Measurements from ENCODE around the gene NDUFAB1.
A peak's percentile ranks its signal among the peaks of the same experiment; 100 is the strongest.
"Not testable (repeated sequence)": the region's sequence is repeated elsewhere in the genome, so short reads cannot be mapped to it uniquely, and the experiment has no call there.

Gene NDUFAB1

DNA sequence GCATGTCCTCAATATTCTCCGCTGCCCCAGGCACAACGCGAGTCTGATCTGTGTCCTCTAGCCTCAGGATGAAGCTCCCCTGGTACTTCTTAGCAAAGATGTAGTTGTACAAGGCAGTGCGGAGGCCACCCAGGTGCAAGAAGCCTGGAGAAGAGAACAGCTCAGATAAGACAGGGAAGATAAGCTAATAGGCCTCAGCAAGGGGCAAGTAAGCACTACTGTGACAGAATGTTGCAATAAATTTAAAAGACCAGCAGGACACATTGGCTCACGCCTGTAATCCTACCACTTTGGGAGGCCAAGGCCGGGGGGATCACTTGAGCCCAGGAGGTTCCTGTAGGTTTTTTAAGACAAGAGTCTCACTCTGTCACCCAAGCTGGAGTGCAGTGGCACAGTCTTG lies 44.0 kb downstream of the NDUFAB1 start:
- Mint-ChIP-seq H3K4me1 (peaks cover 17% of the 10 kb centered on the region), H3K36me3 (ENCODE audit: low read depth) (peaks cover 32% of the 10 kb centered on the region), H3K27me3 (no peaks in the 10 kb centered on the region), H3K9me3 (no peaks in the 10 kb centered on the region), H3K27ac (no peak overlapping the region), H3K4me3 (no peak overlapping the region)
- no peak for ATAC-seq
- no peak for DNase-seq

DNA sequence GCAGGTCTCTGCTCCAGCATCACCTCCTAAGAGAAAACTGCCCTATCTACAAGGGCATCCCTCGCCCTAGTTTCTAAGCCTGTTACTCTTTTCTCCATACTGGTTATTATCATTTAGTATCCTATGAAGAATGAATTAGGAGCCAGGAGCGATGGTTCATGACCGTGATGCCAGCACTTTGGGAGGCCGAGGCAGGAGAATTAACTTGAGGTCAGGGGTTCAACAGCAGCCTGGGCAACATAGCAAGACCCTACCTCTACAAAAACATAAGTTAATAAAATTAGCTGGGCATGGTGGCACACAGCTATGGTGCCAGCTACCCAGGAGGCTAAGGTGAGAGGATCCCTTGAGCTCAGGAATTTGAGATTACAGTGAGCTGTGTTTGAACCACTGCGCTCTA lies 46.2 kb downstream of the NDUFAB1 start:
- no peak overlapping the region for H3K27ac Mint-ChIP-seq
- ATAC-seq (no peak), DNase-seq (no peak)
- H3K4me1 Mint-ChIP-seq = peaks cover 4% of the 10 kb centered on the region
- H3K9me3 Mint-ChIP-seq = no peaks in the 10 kb centered on the region
- H3K4me3 Mint-ChIP-seq = no peak overlapping the region
- peaks cover 34% of the 10 kb centered on the region for H3K36me3 Mint-ChIP-seq (ENCODE audit: low read depth)
- no peaks in the 10 kb centered on the region for H3K27me3 Mint-ChIP-seq

DNA sequence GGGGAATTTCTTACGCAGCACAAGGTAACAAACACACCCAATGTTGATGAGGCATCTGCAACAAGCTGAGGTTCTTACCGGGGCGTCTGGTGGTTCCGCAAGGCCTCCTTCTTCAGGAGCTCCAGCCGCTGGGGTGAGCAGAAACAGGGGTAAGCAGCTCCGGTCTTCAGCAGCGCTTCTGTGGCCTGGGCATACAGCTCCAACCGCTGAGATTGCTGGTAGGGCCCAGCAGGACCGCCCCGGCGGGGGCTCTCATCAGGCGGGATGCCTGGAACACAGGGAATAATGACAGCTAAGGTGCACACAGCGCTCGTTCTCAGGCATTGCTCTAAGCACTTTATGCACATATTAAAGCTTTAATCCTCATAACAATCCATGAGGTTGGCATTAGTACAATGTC lies 51.7 kb downstream of the NDUFAB1 start:
- no peak overlapping the region for H3K4me3 Mint-ChIP-seq
- no peaks in the 10 kb centered on the region for H3K9me3 Mint-ChIP-seq
- DNase-seq (no peak), ATAC-seq (no peak)
- peaks cover 4% of the 10 kb centered on the region for H3K4me1 Mint-ChIP-seq
- H3K27ac Mint-ChIP-seq = no peak overlapping the region
- H3K36me3 Mint-ChIP-seq (ENCODE audit: low read depth) = peaks cover 34% of the 10 kb centered on the region
- no peaks in the 10 kb centered on the region for H3K27me3 Mint-ChIP-seq

DNA sequence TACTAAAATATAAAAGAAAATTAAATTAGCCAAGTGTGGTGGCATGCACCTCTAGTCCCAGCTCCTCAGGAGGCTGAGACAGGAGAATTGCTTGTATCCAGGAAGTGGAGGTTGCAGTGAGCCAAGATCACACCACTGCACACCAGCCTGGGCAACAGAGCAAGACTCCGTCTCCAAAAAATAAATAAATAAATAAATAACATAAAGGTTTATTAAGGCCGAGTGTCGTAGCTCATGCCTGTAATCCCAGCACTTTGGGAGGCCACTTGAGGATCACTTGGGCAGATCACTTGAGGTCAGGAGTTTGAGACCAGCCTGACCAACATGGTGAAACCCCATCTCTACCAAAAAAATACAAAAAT lies 55.3 kb downstream of the NDUFAB1 start:
- not testable (repeated sequence) for H3K27me3 Mint-ChIP-seq, H3K4me3 Mint-ChIP-seq, ATAC-seq, DNase-seq, H3K27ac Mint-ChIP-seq, H3K9me3 Mint-ChIP-seq, H3K4me1 Mint-ChIP-seq
- H3K36me3 Mint-ChIP-seq (ENCODE audit: low read depth) = peaks cover 25% of the 10 kb centered on the region

DNA sequence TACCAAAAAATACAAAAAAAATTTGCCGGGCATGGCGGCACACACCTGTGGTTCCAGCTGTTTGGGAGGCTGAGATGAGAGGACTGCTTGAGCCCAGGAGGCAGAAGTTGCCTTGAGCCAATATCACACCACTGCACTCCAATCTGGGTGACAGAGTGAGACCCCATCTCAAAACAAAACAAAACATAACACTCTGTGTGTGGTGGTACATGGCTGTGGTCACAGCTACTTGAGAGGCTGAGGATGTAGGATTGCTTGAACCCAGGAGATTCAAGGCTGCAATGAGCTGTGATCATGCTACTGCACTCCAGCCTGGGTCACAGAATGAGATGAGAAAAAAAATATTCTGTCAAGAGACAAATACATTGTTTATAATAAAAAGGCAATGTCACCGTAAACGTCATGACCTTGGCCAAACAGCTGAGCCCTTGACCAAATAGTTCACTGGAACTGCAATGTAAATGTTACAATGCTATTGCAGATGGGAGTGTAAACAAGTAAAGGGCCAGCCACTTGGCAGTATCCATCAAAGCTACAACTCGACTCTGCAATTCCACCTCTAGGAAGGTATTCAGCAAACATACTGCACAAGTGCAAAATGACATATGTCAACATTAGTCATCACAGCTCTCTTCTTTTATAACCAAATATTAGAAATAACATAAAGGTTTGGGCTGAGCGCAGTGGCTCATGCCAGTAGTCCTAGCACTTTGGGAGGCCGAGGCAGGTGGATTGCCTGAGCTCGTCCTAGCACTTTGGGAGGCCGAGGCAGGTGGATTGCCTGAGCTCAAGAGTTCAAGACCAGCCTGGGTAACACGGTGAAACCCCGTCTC lies 55.9 kb downstream of the NDUFAB1 start:
- no peak for DNase-seq
- H3K27ac Mint-ChIP-seq = no peak overlapping the region
- H3K4me3 Mint-ChIP-seq = no peak overlapping the region
- peaks cover 25% of the 10 kb centered on the region for H3K36me3 Mint-ChIP-seq (ENCODE audit: low read depth)
- H3K9me3 Mint-ChIP-seq = no peaks in the 10 kb centered on the region
- no peaks in the 10 kb centered on the region for H3K27me3 Mint-ChIP-seq
- ATAC-seq = no peak
- H3K4me1 Mint-ChIP-seq = peaks cover 7% of the 10 kb centered on the region

DNA sequence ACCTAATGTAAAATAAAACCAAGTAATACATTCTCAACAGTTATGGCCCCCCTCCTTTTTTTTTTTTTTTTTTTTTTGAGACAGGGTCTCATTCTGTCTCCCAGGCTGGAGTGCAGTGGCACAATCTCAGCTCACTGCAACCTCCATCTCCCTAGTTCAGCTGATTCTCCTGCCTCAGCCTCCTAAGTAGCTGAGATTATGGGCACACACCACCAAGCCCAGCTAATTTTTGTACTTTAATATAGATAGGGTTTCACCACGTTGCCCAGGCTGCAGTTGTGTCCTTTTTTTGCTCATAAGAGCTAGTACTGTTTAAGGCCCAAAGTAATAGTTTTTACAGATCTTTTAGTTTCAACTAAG lies 57.2 kb downstream of the NDUFAB1 start:
- peaks cover 7% of the 10 kb centered on the region for H3K4me1 Mint-ChIP-seq
- H3K4me3 Mint-ChIP-seq = no peak overlapping the region
- DNase-seq = no peak
- H3K27me3 Mint-ChIP-seq = no peaks in the 10 kb centered on the region
- H3K9me3 Mint-ChIP-seq = no peaks in the 10 kb centered on the region
- peak overlapping the region; percentile 69 for H3K27ac Mint-ChIP-seq
- H3K36me3 Mint-ChIP-seq (ENCODE audit: low read depth) = peaks cover 28% of the 10 kb centered on the region
- ATAC-seq = no peak

DNA sequence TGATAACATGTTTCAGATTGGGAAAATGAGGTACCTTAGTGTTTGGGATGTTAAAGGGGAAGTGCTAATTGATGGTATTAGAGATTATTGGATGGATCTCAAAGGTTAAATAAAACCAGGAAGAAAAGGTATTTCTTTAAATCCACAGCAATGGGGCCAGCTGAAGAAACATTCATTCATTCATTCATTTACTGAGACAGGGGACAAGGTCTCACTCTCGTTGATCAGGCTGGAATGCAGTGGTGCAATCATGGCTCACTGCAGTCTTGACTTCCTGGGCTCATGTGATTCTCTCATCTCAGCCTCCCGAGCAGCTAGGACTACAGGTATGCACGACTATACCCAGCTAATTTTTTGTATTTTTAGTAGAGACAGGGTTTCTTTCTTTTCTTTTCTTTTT lies 58.7 kb downstream of the NDUFAB1 start:
- ATAC-seq (no peak), DNase-seq (no peak)
- H3K36me3 Mint-ChIP-seq (ENCODE audit: low read depth) = peaks cover 24% of the 10 kb centered on the region
- no peaks in the 10 kb centered on the region for H3K27me3 Mint-ChIP-seq
- H3K4me1 Mint-ChIP-seq = peaks cover 7% of the 10 kb centered on the region
- no peak overlapping the region for H3K4me3 Mint-ChIP-seq
- H3K9me3 Mint-ChIP-seq = no peaks in the 10 kb centered on the region
- H3K27ac Mint-ChIP-seq = no peak overlapping the region

DNA sequence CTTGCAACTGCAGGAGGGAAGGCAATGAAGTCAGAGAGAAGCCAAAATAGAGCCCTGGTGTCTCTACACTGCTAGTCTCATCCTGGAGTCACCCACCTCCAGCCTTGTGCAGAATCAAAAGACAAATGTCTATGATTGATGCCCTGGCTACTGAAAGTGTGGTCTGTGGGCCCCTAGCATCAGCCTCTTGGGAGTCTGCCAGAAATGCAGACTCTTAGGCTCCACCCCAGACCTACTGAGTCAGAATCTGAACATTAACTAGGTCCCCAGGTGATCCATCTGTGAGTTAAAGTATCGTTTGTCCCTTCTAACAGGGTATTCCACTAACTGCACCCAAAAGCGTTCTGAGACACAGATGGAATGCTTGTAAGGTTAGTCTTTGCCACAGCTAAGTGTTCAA lies 60.2 kb downstream of the NDUFAB1 start:
- DNase-seq (no peak), ATAC-seq (no peak)
- H3K4me1 Mint-ChIP-seq = peaks cover 7% of the 10 kb centered on the region
- H3K27me3 Mint-ChIP-seq = no peaks in the 10 kb centered on the region
- no peak overlapping the region for H3K27ac Mint-ChIP-seq
- no peaks in the 10 kb centered on the region for H3K9me3 Mint-ChIP-seq
- no peak overlapping the region for H3K4me3 Mint-ChIP-seq
- H3K36me3 Mint-ChIP-seq (ENCODE audit: low read depth) = peaks cover 31% of the 10 kb centered on the region

DNA sequence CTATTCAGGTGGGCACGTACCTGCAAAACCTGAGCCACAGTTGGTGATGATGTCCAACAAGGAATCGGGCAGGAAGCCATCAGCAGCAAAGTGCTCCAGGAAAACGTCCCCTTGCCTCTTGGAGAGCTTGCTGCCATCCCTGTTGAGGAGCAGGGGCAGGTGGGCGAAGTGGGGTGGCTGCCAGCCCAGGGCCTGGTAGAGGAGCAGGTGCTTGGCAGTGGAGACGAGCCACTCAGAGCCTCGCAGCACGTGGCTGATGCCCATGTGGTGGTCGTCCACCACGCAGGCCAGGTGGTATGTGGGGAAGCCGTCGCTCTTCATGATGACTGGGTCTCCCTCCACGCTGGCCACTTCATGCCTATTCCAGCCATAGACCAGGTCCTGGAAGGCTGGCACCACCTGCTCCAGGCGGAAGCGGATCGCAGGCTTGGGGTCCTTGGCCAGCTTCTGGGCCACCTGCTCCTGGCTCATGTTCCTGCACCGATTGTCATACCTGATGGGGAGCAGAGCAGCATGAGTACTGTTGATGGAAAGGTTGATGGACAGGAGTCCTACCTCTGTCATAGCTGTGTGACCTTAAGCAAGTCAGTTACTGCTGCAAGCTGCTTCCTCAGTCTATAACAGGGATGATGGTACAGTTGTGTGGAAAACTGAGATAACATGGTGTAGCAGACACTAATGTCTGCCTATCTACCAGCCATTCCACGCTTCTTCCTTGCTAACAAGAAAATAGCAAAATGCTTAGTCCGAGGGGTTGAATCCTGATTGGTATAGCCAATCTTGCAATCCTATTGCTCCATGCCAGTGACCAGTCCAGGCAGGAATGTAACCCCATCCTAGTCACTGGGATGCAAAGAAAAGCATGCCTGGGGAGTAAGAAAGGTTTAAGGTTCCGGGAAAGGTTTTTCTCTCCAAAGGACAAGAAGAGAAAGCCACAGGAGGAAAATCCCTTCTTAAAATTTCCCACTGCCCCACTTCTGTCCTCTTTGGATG lies 61.0 kb downstream of the NDUFAB1 start:
- Mint-ChIP-seq H3K4me1 (peaks cover 7% of the 10 kb centered on the region), H3K4me3 (no peak overlapping the region), H3K27ac (no peak overlapping the region), H3K27me3 (no peaks in the 10 kb centered on the region), H3K9me3 (no peaks in the 10 kb centered on the region), H3K36me3 (ENCODE audit: low read depth) (peaks cover 31% of the 10 kb centered on the region)
- ATAC-seq (no peak), DNase-seq (no peak)

DNA sequence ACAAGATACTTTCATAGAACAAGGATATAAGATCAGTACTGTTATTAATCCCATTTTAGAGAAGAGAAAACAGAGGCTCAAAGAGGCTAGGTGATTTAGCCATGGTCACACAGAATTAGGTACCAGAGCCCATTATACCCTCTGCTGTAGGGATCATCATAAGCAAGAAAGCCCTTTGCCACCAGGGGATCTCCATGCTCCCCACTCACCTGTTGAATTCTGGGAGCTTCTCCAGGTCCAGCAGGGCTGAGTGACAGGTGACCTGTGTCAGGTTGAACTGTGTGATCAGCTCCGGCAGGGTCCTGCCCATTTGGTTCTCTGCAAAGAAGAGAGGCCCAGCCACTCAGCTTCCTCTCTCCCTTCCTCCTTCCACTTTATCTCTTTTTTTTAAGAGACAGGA lies 63.7 kb downstream of the NDUFAB1 start:
- H3K9me3 Mint-ChIP-seq = no peaks in the 10 kb centered on the region
- H3K27me3 Mint-ChIP-seq = no peaks in the 10 kb centered on the region
- H3K36me3 Mint-ChIP-seq (ENCODE audit: low read depth) = peaks cover 27% of the 10 kb centered on the region
- H3K4me1 Mint-ChIP-seq = no peaks in the 10 kb centered on the region
- no peak for DNase-seq
- ATAC-seq = no peak
- no peak overlapping the region for H3K27ac Mint-ChIP-seq
- no peak overlapping the region for H3K4me3 Mint-ChIP-seq

Measured in activated naive CD8-positive, alpha-beta T cell treated with anti-CD3 and anti-CD28 coated beads, Interleukin-2, amount 50 U/mL, for 24 hours (primary cell).